Activated CD4-positive, alpha-beta T cell treated with anti-CD3 and anti-CD28 coated beads, Interleukin-2, amount 50 U/mL, for 48 hours (primary cell): ENCODE results near the gene C2orf69.

Experiments
- DNase-seq, 2 experiments: peaks; one replicate each; pipeline ENCODE4 v3.0.0-alpha.2; 2020

The C2orf69 gene

GRCh38 chr2:199911052-199911876 is at the start of gene C2orf69:
C2orf69 (plus strand) TSS chr2:199911293; CDS start chr2:199911439, 146 bp downstream.
- peak; percentile 97 to 98 for DNase-seq

DNA sequence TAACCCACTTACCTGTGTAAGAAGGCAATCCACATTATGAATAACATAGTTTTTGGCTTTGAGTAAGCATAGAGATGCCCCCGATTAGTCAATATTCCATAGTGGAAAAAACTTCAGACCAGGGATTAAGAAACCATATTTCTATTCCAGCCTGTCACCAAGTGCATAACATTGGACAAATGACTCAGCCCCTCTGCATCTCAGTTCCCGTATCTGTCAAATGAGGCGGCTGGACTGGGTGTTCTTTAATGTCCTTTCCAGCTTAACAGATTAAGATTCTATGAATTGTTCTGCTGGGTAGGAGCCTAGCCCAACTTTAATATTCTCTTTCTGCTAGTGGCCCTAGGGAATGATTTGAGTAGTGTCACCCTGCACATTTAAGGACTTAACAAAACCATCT is 48.3 kb upstream of the C2orf69 start:
- DNase-seq, result no peak

GRCh38 chr2:199865905-199866304 is 45.2 kb upstream of the C2orf69 start:
- DNase-seq, result no peak

- no peak for DNase-seq
Observed at GRCh38 chr2:199868431-199869226, 42.5 kb upstream of the C2orf69 start.

- DNase-seq, result no peak
Observed at GRCh38 chr2:199869227-199869541, 41.9 kb upstream of the C2orf69 start.

GRCh38 chr2:199869653-199870052 is 41.4 kb upstream of the C2orf69 start:
- DNase-seq, result no peak

DNA sequence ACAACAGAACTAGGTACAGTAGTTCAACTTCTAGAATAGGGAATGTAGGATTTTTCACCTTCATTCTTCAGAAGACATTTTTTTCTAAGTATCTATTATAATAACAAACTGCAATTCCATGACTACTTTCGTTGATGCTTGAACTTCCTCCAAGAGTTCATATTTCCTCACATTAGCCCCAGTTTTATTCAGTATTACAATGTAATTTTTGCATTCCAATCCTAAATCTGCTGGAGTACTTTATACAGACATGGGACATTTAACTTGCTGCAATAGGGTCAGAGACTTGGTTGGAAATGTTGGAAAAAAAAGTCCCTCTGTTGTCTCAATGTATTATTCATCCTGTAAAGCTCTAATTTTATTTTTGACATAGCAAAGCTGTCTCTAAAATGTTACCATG is 40.5 kb upstream of the C2orf69 start:
- no peak for DNase-seq

DNA sequence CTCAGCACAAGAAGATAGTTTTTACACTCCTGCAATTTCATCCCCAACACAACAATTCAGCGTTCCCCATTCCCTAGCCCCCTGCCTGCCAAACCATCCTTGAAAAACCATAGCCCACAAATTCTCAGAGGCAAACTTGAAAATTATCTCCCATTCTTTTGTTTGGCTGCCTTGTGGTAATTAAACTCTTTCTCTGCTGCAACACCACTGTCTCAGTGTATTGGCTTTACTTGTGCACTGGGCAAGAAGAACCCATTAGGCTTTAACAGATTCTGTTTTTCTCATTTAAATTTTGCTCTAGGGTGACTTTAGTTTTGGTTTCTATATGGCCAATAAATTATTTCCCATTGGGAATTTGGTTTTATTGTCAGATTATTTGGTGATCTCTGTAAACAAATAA is 36.9 kb upstream of the C2orf69 start:
- DNase-seq, result no peak

GRCh38 chr2:199875400-199875799 is 35.7 kb upstream of the C2orf69 start:
- DNase-seq, result no peak

- DNase-seq, result no peak
Observed at GRCh38 chr2:199882667-199883066, 28.4 kb upstream of the C2orf69 start.

GRCh38 chr2:199883474-199884212 is 27.4 kb upstream of the C2orf69 start:
- no peak for DNase-seq

GRCh38 chr2:199895406-199895805 is 15.7 kb upstream of the C2orf69 start:
- no peak for DNase-seq

DNA sequence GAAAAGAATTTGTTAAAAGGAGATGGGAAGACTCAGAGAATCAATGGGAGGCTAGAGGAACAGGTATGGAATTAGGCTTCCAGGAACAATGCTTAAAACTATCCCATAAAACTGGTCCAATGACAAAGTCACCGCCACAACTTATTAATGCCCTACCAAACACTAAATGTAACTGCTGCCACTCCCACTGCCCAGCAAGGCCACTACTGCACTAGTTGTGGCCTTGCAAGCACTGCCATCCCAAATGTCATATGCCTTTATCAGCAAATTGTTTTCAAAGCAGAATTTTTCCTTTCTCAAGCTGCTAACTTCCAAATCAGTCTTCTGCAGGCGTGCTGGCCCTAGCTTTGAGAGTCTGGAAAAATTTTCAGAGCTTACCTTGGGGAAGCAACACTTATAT is 14.5 kb upstream of the C2orf69 start:
- DNase-seq, result no peak

DNA sequence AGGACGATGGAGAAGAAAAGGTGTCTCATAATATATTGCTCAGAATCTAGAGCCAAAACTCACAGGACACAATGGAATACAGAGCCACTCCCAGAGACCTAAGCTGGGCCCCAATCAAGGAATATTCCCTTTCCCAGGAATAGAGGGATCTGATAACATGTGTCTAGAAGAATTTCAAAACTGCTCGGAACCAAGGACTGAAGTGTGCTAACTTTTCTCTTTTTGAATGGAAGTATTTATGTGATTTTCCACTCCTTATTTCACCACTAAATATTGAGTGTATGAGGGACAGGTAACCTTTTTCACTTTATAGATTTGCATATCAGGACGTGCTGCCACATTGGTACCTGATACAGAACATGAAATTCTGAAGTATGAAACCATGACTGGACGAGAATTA is 9.2 kb upstream of the C2orf69 start:
- DNase-seq, result no peak

GRCh38 chr2:199902486-199903110 is 8.5 kb upstream of the C2orf69 start:
- DNase-seq, result no peak

DNA sequence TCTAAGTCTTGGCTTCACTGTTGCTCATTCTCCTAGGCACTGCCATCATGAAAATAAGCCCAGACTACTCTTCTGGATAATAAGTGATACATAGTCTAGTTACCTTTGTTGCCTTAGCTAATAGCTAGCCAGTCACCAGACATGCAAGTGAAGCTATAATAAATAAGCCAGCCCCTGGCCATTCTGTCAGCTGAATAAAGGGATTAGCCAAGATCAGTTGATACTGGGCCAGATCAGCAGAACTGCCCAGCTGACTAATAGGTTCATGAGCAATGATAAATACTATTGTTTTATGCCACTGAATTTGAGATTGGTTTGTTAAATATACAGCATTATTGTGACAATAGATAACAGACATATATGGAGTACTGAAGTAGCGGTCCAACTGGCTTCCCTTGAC is 8.0 kb upstream of the C2orf69 start:
- DNase-seq, result no peak

DNA sequence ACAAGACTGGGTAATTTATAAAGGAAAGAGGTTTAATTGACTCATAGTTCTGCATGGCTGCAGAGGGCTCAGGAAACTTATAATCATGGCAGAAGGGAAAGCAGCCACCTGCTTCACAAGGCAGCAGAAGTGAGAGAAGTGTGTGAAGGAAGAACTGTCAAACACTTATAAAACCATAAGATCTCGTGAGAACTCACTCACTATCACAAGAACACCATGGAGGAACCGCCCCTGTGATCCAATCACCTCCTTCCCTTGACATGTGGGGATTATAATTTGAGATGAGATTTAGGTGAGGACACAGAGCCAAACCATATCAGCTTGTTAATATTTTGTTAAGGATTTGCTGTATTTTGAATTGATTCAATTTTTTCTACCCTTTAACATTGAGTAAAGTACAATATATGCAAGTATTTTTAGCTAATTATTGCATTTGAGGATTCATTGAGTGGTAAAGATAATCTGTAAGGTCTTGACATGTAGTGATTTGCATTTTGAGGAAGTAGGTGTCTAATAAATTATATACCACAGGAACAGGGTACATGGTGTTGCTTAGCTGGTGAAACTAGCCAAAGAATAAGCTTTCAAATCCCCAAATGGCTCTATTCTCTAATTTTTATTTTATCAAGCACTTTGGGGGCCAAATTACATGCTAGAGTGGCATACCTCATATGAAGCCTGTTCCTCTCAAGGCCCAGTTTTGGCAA is 3.9 kb upstream of the C2orf69 start:
- DNase-seq, result no peak

DNA sequence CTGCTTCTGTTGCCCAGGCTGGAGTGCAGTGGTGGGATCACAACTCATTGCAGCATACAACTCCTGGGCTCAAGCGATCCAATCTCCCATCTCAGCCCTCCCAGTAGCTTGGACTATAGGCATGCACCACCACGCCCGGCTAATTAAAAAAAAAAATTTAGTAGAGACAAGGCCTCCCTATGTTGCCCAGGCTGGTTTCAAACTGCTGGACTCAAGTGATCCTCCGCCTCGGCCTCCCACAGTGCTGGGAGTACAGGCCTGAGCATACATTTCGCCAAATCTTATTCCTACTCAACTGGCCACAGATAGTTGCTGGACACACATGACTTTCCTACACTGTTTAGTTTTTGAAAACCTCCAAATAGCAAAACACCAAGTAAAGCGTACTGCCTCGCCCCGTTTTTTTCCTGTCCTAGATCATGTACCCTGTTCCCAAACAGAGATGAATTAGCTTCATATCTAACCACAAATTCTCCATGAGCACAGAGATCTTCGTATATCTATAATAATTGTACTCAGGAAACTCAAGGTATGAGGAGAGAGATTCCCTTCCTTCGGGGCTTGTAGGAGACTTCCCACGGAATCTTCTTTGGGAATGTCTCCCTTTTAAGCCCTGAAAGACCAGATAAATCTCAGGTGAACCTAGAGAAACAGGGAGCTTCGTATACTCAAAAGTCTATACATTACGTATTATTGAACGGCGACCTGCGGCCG is 598 bp upstream of the C2orf69 start:
- no peak for DNase-seq

GRCh38 chr2:199911877-199912161 is 726 bp downstream of the C2orf69 start:
- DNase-seq, result no peak

DNA sequence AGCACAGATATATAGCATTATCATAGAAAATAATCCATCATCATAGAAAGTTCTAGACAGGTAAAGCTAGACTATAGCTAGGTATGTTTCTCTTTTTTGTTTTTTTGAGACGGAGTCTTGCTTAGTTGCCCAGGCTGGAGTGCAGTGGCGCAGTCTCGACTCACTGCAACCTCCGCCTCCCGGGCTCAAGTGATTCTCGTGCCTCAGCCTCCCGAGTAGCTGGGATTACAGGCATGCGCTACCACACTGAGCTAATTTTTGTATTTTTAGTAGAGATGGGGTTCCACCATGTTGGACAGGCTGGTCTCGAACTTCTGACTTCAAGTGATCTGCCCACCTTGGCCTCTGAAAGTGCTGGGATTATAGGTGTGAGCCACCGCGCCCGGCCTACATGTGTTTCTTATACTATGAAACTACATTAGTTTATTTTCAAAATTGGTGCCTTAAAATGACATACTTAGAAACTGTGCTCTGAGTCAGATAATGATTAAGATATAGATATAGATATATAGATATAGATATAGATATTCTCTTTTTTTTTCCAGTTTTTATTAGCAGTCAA is 1.5 kb downstream of the C2orf69 start:
- DNase-seq, result peak; percentile 7 to 32

GRCh38 chr2:199914372-199914958 is 3.4 kb downstream of the C2orf69 start:
- DNase-seq, result no peak
